RWPE2 (cell line): ENCODE measurements around the gene UBQLN1.

Experiments used
- ATAC-seq: fragments of 200-7000 bp; cut with Tn5 transposase; 3 replicates; pipeline ENCODE4 v1.9.1; 2021; ENCODE audit warnings: low read depth
- DNase-seq: peaks from one replicate; pipeline ENCODE4 v3.0.0-alpha.2; 2020; ENCODE audit warnings: low spot score
- H3K27ac ChIP-seq: fragments of 450-650 bp; 2 replicates; pipeline ENCODE4 v1.5.1; 2017; ENCODE audit warnings: mild to moderate bottlenecking; ENCODE audit not compliant: poor library complexity, severe bottlenecking
- H3K27me3 ChIP-seq: fragments of 250-450 bp; sonication (Bioruptor Pico); 2 replicates; pipeline ENCODE4 v1.5.1; 2021; ENCODE audit warnings: mild to moderate bottlenecking, moderate library complexity; ENCODE audit not compliant: insufficient read depth, poor library complexity, severe bottlenecking
- H3K36me3 ChIP-seq: fragments of 250-450 bp; sonication (Bioruptor Pico); 2 replicates; pipeline ENCODE4 v1.5.1; 2020; ENCODE audit warnings: low read depth, mild to moderate bottlenecking, moderate library complexity
- H3K4me1 ChIP-seq: fragments of 250-450 bp; sonication (Bioruptor Pico); 2 replicates; pipeline ENCODE4 v1.5.1; 2021; ENCODE audit warnings: mild to moderate bottlenecking, moderate library complexity; ENCODE audit not compliant: insufficient read depth, poor library complexity, severe bottlenecking
- H3K4me3 ChIP-seq: fragments of 250-450 bp; sonication (Bioruptor Pico); 2 replicates; pipeline ENCODE4 v1.5.1; 2021; ENCODE audit warnings: mild to moderate bottlenecking, moderate library complexity; ENCODE audit not compliant: severe bottlenecking
- H3K9me3 ChIP-seq: fragments of 250-450 bp; sonication (Bioruptor Pico); 2 replicates; pipeline ENCODE4 v1.5.1; 2021; ENCODE audit warnings: mild to moderate bottlenecking, moderate library complexity; ENCODE audit not compliant: severe bottlenecking
- CTCF ChIP-seq: fragments of 450-650 bp; IDR thresholded peaks from one replicate; pipeline ENCODE4 v1.5.1; 2017; ENCODE audit warnings: mild to moderate bottlenecking, moderate library complexity; ENCODE audit not compliant: poor library complexity, severe bottlenecking

The UBQLN1 gene

GRCh38 chr9:83649515-83649914 is 58.2 kb downstream of the UBQLN1 start:
- Histone ChIP-seq H3K4me1 (no peaks in the 10 kb centered on the region), H3K27ac (no peak overlapping the region), H3K4me3 (no peak overlapping the region), H3K27me3 (no peaks in the 10 kb centered on the region), H3K36me3 (peaks cover 28% of the 10 kb centered on the region), H3K9me3 (no peaks in the 10 kb centered on the region)
- TF ChIP-seq CTCF, result no peak
- ATAC-seq, result peak; percentile 7; the same call in 1 of the 3 replicates
- no peak for DNase-seq

- ATAC-seq (peak; percentile 57; the same call in 2 of the 3 replicates), DNase-seq (no peak)
- H3K27me3 ChIP-seq, result no peaks in the 10 kb centered on the region
- H3K27ac ChIP-seq, result no peak overlapping the region
- H3K4me3 ChIP-seq, result no peak overlapping the region
- no peaks in the 10 kb centered on the region for H3K9me3 ChIP-seq
- TF ChIP-seq CTCF, result peak; percentile 74
- peaks cover 24% of the 10 kb centered on the region for H3K36me3 ChIP-seq
- no peaks in the 10 kb centered on the region for H3K4me1 ChIP-seq
Observed at GRCh38 chr9:83649080-83649479, 58.7 kb downstream of the UBQLN1 start.

- ATAC-seq (no peak), DNase-seq (no peak)
- Histone ChIP-seq H3K36me3 (peaks cover 11% of the 10 kb centered on the region), H3K27me3 (no peaks in the 10 kb centered on the region), H3K4me1 (no peaks in the 10 kb centered on the region), H3K27ac (no peak overlapping the region), H3K4me3 (no peak overlapping the region), H3K9me3 (no peaks in the 10 kb centered on the region)
- TF ChIP-seq CTCF, result no peak
Observed at GRCh38 chr9:83646500-83647239, 61.1 kb downstream of the UBQLN1 start.

- TF ChIP-seq CTCF, result no peak
Observed at GRCh38 chr9:83642793-83643192, 65.0 kb downstream of the UBQLN1 start.

GRCh38 chr9:83639266-83639665 is 68.5 kb downstream of the UBQLN1 start:
- Histone ChIP-seq H3K36me3 (no peaks in the 10 kb centered on the region), H3K4me3 (no peak overlapping the region), H3K9me3 (no peaks in the 10 kb centered on the region), H3K27me3 (no peaks in the 10 kb centered on the region), H3K27ac (no peak overlapping the region), H3K4me1 (no peaks in the 10 kb centered on the region)
- no peak for ATAC-seq
- DNase-seq, result no peak
- TF ChIP-seq CTCF, result no peak

More at GRCh38 chr9:83642793-83643192, 65.0 kb downstream of the UBQLN1 start:
- Histone ChIP-seq H3K4me3 (no peak overlapping the region), H3K4me1 (no peaks in the 10 kb centered on the region), H3K36me3 (no peaks in the 10 kb centered on the region), H3K27ac (no peak overlapping the region), H3K9me3 (no peaks in the 10 kb centered on the region), H3K27me3 (no peaks in the 10 kb centered on the region)
- DNase-seq, result no peak
- ATAC-seq, result peak; percentile 43; the same call in 2 of the 3 replicates
